ENCODE data around the gene PGGT1B. TPM values are rescaled to one million over a fixed set of nuclear protein-coding genes. Genes with fewer than 3 reads are reported as not detected.

PGGT1B gene
- total RNA-seq, 3 donors from 2014 or later (not counting 1 experiment from before 2014, with no cell fraction given): 39.5 to 60.1 (median 46.1) TPM

DNA sequence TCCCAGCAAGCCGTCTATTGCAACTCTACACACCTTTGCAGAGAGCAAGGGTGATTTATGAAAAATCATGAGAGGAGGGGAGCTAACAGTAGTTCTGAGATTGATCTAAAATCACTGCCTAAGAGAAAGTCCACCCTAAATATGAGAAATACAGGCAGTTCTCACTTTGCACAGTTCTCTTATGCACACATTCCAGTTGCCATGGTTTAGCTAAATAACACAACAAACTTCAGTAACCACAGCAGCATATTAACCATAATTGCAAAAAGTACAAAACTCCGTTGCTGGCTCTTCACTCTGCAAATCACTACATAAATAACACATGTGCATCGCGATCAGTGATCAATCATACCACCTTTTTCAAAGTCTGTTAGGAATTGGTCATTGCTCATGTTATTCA lies 31.1 kb downstream of the PGGT1B start:
- H3K4me3 ChIP-seq (ENCODE audit: low read length): no peak overlapping the region
- DNase-seq (no peak), ATAC-seq (peak in 2 of 3 donors; percentile 26 to 29)
- H3K27me3 ChIP-seq (ENCODE audit: control insufficient read depth, insufficient read depth, low read length): no peaks in the 10 kb centered on the region
- no peak overlapping the region for H3K4me3 Mint-ChIP-seq
- H3K27me3 Mint-ChIP-seq (ENCODE audit: low read depth in 2 of 2): no peaks in the 10 kb centered on the region
- peaks cover 17 to 22% of the 10 kb centered on the region in 2 donors for H3K4me1 Mint-ChIP-seq
- no peaks in the 10 kb centered on the region for H3K9me3 Mint-ChIP-seq
- H3K9me3 ChIP-seq (ENCODE audit: control insufficient read depth, insufficient read depth, low read length): no peaks in the 10 kb centered on the region
- H3K36me3 Mint-ChIP-seq: peaks cover 17% of the 10 kb centered on the region
- H3K27ac Mint-ChIP-seq: peak overlapping the region in 1 of 2 donors; percentile 17
- H3K27ac ChIP-seq (ENCODE audit: low read length): no peak overlapping the region
- H3K4me1 ChIP-seq (ENCODE audit: control insufficient read depth, insufficient read depth, low read length): no peaks in the 10 kb centered on the region
- 78% methylated on average over 3 of the region's 4 CpGs for WGBS (ENCODE audit: insufficient coverage)
- intact Hi-C loops (cut with micrococcal nuclease): no loop called here
- TF ChIP-seq, protein P1, sequence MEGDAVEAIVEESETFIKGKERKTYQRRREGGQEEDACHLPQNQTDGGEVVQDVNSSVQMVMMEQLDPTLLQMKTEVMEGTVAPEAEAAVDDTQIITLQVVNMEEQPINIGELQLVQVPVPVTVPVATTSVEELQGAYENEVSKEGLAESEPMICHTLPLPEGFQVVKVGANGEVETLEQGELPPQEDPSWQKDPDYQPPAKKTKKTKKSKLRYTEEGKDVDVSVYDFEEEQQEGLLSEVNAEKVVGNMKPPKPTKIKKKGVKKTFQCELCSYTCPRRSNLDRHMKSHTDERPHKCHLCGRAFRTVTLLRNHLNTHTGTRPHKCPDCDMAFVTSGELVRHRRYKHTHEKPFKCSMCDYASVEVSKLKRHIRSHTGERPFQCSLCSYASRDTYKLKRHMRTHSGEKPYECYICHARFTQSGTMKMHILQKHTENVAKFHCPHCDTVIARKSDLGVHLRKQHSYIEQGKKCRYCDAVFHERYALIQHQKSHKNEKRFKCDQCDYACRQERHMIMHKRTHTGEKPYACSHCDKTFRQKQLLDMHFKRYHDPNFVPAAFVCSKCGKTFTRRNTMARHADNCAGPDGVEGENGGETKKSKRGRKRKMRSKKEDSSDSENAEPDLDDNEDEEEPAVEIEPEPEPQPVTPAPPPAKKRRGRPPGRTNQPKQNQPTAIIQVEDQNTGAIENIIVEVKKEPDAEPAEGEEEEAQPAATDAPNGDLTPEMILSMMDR (IDR thresholded peaks at IDR 0.05): no peak
- H3K36me3 ChIP-seq (ENCODE audit: control insufficient read depth, insufficient read depth, low read length): peaks cover 55% of the 10 kb centered on the region

DNA sequence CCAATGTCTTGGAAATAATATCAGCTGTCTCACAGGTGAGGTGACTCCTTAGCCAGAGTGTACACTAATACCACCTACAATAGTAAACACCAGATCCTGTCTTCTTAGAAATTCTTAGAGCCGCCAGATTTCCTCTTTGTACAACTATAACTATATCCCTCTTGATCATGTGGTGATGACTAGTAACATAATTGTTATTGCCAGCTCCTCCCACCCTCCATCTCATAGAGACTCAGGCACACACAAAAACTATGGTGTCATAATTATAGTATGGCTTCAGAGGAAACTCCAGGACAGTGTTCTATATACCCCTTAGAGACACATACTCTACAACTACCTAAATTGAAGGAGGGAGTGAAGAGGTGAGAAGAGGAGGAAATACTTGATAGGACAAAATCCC lies 33.1 kb downstream of the PGGT1B start:
- H3K4me3 ChIP-seq (ENCODE audit: low read length): no peak overlapping the region
- H3K9me3 ChIP-seq (ENCODE audit: control insufficient read depth, insufficient read depth, low read length): no peaks in the 10 kb centered on the region
- peak in 1 of 3 donors; percentile 36 for ATAC-seq
- H3K9me3 Mint-ChIP-seq: no peaks in the 10 kb centered on the region
- intact Hi-C loops (cut with micrococcal nuclease): no loop called here
- peaks cover 17% of the 10 kb centered on the region for H3K36me3 Mint-ChIP-seq
- H3K27me3 Mint-ChIP-seq (ENCODE audit: low read depth in 2 of 2): no peaks in the 10 kb centered on the region
- no peak overlapping the region for H3K27ac ChIP-seq (ENCODE audit: low read length)
- DNase-seq: no peak
- WGBS (ENCODE audit: insufficient coverage): no CpG with 5 or more reads among the region's 1 CpG
- H3K36me3 ChIP-seq (ENCODE audit: control insufficient read depth, insufficient read depth, low read length): peaks cover 46% of the 10 kb centered on the region
- no peak overlapping the region for H3K4me3 Mint-ChIP-seq
- H3K4me1 ChIP-seq (ENCODE audit: control insufficient read depth, insufficient read depth, low read length): no peaks in the 10 kb centered on the region
- no peaks in the 10 kb centered on the region for H3K27me3 ChIP-seq (ENCODE audit: control insufficient read depth, insufficient read depth, low read length)
- TF ChIP-seq, protein P1 (IDR thresholded peaks at IDR 0.05): no peak
- H3K4me1 Mint-ChIP-seq: peaks cover 17 to 22% of the 10 kb centered on the region in 2 donors
- H3K27ac Mint-ChIP-seq: no peak overlapping the region

DNA sequence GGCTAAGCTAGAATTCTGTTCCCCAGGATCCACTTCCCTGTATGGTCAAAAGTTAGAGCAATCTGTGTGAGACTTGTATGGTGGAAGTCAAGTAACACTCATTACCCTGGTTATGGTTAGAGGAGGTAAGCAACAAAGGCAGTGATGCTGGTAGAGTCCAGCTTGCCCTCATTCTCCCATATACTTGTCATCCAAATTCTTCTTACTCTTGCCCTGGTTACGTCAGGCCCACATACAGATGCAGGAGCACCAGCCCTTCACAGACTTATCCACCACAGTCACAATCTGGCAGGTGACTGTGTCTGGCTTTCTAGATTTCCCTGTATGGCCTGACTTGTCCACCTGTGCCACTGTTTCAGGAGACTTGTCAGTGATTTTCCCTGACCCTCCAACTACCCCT lies 35.4 kb downstream of the PGGT1B start:
- Histone ChIP-seq H3K36me3 (ENCODE audit: control insufficient read depth, insufficient read depth, low read length) (peaks cover 53% of the 10 kb centered on the region), H3K4me1 (ENCODE audit: control insufficient read depth, insufficient read depth, low read length) (no peaks in the 10 kb centered on the region), H3K9me3 (ENCODE audit: control insufficient read depth, insufficient read depth, low read length) (no peaks in the 10 kb centered on the region), H3K4me3 (ENCODE audit: low read length) (no peak overlapping the region), H3K27me3 (ENCODE audit: control insufficient read depth, insufficient read depth, low read length) (no peaks in the 10 kb centered on the region), H3K27ac (ENCODE audit: low read length) (no peak overlapping the region)
- Mint-ChIP-seq H3K27ac (peak overlapping the region in 1 of 2 donors; percentile 12), H3K4me1 (peaks cover 12 to 17% of the 10 kb centered on the region in 2 donors), H3K4me3 (no peak overlapping the region), H3K9me3 (no peaks in the 10 kb centered on the region), H3K36me3 (peaks cover 6% of the 10 kb centered on the region), H3K27me3 (ENCODE audit: low read depth in 2 of 2) (no peaks in the 10 kb centered on the region)
- intact Hi-C loops (cut with micrococcal nuclease): no loop called here
- TF ChIP-seq, protein P1 (IDR thresholded peaks at IDR 0.05): no peak
- 96% methylated on average over 1 of the region's 1 CpG for WGBS (ENCODE audit: insufficient coverage)
- ATAC-seq: no peak
- no peak for DNase-seq

DNA sequence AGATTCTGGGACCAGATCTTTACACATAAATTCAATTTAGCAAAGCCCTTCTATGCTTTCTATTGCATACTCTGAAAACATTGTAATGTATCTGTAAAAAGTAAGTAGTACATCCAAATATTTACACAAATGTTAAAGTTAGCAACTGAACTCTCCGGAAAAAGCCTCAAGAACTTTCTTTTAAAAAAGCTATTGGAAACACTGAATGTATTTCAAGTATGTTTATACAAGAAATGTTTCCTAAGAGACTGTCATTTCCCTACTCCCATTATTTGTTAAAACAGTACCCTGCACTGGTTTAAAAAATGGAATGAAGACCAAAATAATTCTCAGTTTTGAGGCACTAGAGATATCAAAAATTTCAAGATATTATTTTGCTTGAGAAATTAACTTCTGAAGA lies 48.1 kb downstream of the PGGT1B start:
- no peaks in the 10 kb centered on the region for H3K9me3 ChIP-seq (ENCODE audit: control insufficient read depth, insufficient read depth, low read length)
- ATAC-seq (no peak), DNase-seq (no peak)
- TF ChIP-seq, protein P1 (IDR thresholded peaks at IDR 0.05): no peak
- H3K27me3 ChIP-seq (ENCODE audit: control insufficient read depth, insufficient read depth, low read length): no peaks in the 10 kb centered on the region
- no CpG with 5 or more reads among the region's 1 CpG for WGBS (ENCODE audit: insufficient coverage)
- Mint-ChIP-seq H3K4me1 (peaks cover 4 to 6% of the 10 kb centered on the region in 2 donors), H3K4me3 (no peak overlapping the region), H3K9me3 (no peaks in the 10 kb centered on the region), H3K27ac (no peak overlapping the region), H3K36me3 (no peaks in the 10 kb centered on the region), H3K27me3 (ENCODE audit: low read depth in 2 of 2) (no peaks in the 10 kb centered on the region)
- H3K36me3 ChIP-seq (ENCODE audit: control insufficient read depth, insufficient read depth, low read length): peaks cover 27% of the 10 kb centered on the region
- no peak overlapping the region for H3K27ac ChIP-seq (ENCODE audit: low read length)
- intact Hi-C loops (cut with micrococcal nuclease): no loop called here
- no peak overlapping the region for H3K4me3 ChIP-seq (ENCODE audit: low read length)
- H3K4me1 ChIP-seq (ENCODE audit: control insufficient read depth, insufficient read depth, low read length): no peaks in the 10 kb centered on the region

Data from natural killer cell (primary cell).